Neural cell (in vitro differentiated cells): ENCODE results near the gene GUCA1A.

ENCODE experiments used
- MXI1 ChIP-seq: fragments of 450-650 bp; conservative IDR thresholded peaks from 2 replicates; pipeline ENCODE4 v1.6.1; 2014; ENCODE audit warnings: antibody characterized with exemption, mild to moderate bottlenecking; ENCODE audit not compliant: poor library complexity, severe bottlenecking
- POLR2AphosphoS5 ChIP-seq: IDR thresholded peaks from 2 replicates; pipeline ENCODE4 v1.6.1; 2012
- RAD21 ChIP-seq: fragments of 450-650 bp; conservative IDR thresholded peaks from 2 replicates; pipeline ENCODE4 v1.6.1; 2014; ENCODE audit warnings: antibody characterized with exemption, mild to moderate bottlenecking, moderate library complexity
- TF ChIP-seq, protein P1 (sequence below): fragments of 450-650 bp; IDR thresholded peaks from 2 replicates; pipeline ENCODE4 v1.5.1; 2014; ENCODE audit warnings: antibody characterized with exemption, mild to moderate bottlenecking, moderate library complexity; ENCODE audit not compliant: poor library complexity, severe bottlenecking

DNA sequence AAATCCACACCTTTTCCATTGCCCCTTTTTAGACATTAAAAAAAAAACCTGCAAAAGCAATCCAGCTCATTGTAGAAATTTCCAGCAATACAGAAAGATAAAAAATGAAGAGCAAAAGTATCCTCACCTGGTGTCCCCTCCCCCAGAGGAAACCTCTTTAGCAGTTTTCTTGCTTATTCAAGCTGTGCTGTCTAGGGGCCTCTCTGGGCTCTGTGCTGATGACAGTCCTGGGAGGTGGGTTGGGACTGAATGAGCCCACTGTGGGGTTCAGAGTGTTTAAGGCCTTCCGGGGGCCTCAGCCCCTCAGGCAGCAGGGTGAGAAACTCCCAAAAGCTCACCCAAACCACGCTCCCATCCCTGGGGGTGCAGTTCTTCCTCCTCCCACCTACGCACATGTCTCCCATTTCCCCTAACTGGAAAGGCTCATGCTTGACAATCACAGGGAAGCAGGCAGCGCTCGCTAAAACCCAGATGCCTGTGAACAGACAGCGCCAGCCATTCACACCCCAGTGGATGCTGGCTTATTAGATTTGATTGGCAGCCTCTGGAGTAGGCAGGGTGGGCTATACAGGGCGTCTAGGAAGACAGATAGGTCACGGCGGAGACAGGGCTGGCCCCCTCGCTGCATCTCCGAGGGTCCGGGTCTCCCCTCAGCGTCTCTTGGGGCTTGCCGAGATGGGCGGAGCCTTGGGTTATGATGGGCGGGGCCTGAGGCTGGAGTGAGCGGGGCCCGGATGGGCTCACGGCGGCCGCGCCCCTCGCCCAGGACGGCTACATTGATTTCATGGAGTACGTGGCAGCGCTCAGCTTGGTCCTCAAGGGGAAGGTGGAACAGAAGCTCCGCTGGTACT lies 4.6 kb downstream of the GUCA1A start:
- TF ChIP-seq, protein P1, sequence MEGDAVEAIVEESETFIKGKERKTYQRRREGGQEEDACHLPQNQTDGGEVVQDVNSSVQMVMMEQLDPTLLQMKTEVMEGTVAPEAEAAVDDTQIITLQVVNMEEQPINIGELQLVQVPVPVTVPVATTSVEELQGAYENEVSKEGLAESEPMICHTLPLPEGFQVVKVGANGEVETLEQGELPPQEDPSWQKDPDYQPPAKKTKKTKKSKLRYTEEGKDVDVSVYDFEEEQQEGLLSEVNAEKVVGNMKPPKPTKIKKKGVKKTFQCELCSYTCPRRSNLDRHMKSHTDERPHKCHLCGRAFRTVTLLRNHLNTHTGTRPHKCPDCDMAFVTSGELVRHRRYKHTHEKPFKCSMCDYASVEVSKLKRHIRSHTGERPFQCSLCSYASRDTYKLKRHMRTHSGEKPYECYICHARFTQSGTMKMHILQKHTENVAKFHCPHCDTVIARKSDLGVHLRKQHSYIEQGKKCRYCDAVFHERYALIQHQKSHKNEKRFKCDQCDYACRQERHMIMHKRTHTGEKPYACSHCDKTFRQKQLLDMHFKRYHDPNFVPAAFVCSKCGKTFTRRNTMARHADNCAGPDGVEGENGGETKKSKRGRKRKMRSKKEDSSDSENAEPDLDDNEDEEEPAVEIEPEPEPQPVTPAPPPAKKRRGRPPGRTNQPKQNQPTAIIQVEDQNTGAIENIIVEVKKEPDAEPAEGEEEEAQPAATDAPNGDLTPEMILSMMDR = no peak
- TF ChIP-seq RAD21 (no peak), MXI1 (no peak), POLR2AphosphoS5 (no peak)
